Osteoblast (primary cell): ENCODE results near the gene EFNA5. TPM values are rescaled to one million over a fixed set of nuclear protein-coding genes. Genes with fewer than 3 reads are reported as not detected.

Experiments
- DNase-seq: peaks from one replicate; pipeline ENCODE4 v3.0.0; 2011; ENCODE audit warnings: low spot score, mixed read lengths; ENCODE audit not compliant: insufficient read length; ENCODE audit errors: missing footprints
- H2AFZ ChIP-seq: 2 replicates; pipeline ENCODE4 v1.6.0; 2011; ENCODE audit warnings: mild to moderate bottlenecking, low read length
- H3K27ac ChIP-seq: 2 replicates; pipeline ENCODE4 v1.5.1; 2011; ENCODE audit warnings: mild to moderate bottlenecking, low read depth, low read length, moderate library complexity
- H3K27me3 ChIP-seq: 2 replicates; pipeline ENCODE4 v1.6.0; 2012; ENCODE audit warnings: mild to moderate bottlenecking, control low read depth, inconsistent platforms, low read length, moderate library complexity; ENCODE audit not compliant: insufficient read depth
- H3K36me3 ChIP-seq: 2 replicates; pipeline ENCODE4 v1.5.1; 2011; ENCODE audit warnings: mild to moderate bottlenecking, low read length, control low read depth, moderate library complexity; ENCODE audit not compliant: insufficient read depth
- H3K4me1 ChIP-seq: 2 replicates; pipeline ENCODE4 v1.5.1; 2011; ENCODE audit warnings: mild to moderate bottlenecking, low read length, control low read depth, moderate library complexity; ENCODE audit not compliant: insufficient read depth
- H3K4me2 ChIP-seq: 2 replicates; pipeline ENCODE4 v1.6.0; 2011; ENCODE audit warnings: mild to moderate bottlenecking, low read length; ENCODE audit not compliant: insufficient read depth
- H3K4me3 ChIP-seq: fragments of 200-600 bp; sonication (generic); 3 replicates; pipeline ENCODE4 v1.5.1; 2012; ENCODE audit warnings: mild to moderate bottlenecking, low read length, inconsistent platforms; ENCODE audit not compliant: insufficient read depth
- H3K79me2 ChIP-seq: 2 replicates; pipeline ENCODE4 v1.6.0; 2012; ENCODE audit warnings: mild to moderate bottlenecking, low read length, control low read depth, inconsistent platforms; ENCODE audit not compliant: insufficient read depth
- H3K9me3 ChIP-seq: 2 replicates; pipeline ENCODE4 v1.5.1; 2011; ENCODE audit warnings: low read depth, low read length, control low read depth
- H4K20me1 ChIP-seq: 2 replicates; pipeline ENCODE4 v1.6.0; 2012; ENCODE audit warnings: mild to moderate bottlenecking, low read length, control low read depth; ENCODE audit not compliant: insufficient read depth
- total RNA-seq: library from RNA; depleted of rRNA; stranded (reverse); fragments of >200 nt; gene quantifications from 2 replicates; pipeline ENCODE4 v1.2.3, GENCODE V29; 2012
- TF ChIP-seq, protein P1 (sequence below): IDR thresholded peaks from 2 replicates; pipeline ENCODE4 v1.5.1; 2011; ENCODE audit warnings: mild to moderate bottlenecking, low read depth, low read length, moderate library complexity; ENCODE audit errors: extremely low read depth

The EFNA5 gene
- total RNA-seq, 1 donor, result 12.3 TPM

DNA sequence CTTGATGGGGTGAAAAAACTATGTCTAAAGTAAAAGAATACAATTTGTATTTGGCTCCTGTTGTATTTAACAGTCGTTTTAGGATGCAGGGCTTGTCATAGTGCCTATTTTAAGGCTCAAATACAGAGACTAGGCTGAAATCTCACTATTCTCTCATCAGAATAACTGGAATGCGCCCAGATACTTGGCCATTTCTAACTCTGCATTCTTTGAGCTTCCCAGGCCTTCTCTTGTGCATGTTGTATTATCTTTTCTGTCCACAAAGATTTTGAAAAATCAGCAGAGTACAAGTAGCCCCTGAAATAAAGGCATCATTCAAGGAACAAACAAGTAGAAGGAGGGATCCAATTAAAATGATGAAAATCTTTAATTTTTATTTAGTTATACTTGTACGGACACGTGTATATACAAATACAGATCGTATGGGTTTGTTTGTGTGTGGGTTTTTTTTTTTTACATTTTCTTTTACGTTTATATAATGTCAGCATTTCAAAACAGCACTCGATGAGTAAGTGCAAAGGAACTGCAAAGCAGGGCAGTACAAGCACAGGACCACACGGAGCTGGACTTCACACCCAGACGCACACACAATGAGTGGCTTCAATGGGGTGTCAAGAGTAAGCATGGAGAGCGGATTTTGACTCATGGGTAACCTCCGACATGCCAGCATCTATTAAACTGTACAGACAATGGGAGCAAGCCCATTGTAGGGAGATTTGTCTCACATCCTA lies 294.0 kb downstream of the EFNA5 start:
- no peak overlapping the region for H2AFZ ChIP-seq
- no peaks in the 10 kb centered on the region for H4K20me1 ChIP-seq
- peaks cover 8% of the 10 kb centered on the region for H3K4me1 ChIP-seq
- H3K79me2 ChIP-seq, result no peaks in the 10 kb centered on the region
- H3K9me3 ChIP-seq, result no peaks in the 10 kb centered on the region
- no peak overlapping the region for H3K4me3 ChIP-seq
- TF ChIP-seq, protein P1, sequence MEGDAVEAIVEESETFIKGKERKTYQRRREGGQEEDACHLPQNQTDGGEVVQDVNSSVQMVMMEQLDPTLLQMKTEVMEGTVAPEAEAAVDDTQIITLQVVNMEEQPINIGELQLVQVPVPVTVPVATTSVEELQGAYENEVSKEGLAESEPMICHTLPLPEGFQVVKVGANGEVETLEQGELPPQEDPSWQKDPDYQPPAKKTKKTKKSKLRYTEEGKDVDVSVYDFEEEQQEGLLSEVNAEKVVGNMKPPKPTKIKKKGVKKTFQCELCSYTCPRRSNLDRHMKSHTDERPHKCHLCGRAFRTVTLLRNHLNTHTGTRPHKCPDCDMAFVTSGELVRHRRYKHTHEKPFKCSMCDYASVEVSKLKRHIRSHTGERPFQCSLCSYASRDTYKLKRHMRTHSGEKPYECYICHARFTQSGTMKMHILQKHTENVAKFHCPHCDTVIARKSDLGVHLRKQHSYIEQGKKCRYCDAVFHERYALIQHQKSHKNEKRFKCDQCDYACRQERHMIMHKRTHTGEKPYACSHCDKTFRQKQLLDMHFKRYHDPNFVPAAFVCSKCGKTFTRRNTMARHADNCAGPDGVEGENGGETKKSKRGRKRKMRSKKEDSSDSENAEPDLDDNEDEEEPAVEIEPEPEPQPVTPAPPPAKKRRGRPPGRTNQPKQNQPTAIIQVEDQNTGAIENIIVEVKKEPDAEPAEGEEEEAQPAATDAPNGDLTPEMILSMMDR, result no peak
- H3K36me3 ChIP-seq, result no peaks in the 10 kb centered on the region
- no peak overlapping the region for H3K27ac ChIP-seq
- DNase-seq, result peak; percentile 29
- no peaks in the 10 kb centered on the region for H3K27me3 ChIP-seq
- no peak overlapping the region for H3K4me2 ChIP-seq

DNA sequence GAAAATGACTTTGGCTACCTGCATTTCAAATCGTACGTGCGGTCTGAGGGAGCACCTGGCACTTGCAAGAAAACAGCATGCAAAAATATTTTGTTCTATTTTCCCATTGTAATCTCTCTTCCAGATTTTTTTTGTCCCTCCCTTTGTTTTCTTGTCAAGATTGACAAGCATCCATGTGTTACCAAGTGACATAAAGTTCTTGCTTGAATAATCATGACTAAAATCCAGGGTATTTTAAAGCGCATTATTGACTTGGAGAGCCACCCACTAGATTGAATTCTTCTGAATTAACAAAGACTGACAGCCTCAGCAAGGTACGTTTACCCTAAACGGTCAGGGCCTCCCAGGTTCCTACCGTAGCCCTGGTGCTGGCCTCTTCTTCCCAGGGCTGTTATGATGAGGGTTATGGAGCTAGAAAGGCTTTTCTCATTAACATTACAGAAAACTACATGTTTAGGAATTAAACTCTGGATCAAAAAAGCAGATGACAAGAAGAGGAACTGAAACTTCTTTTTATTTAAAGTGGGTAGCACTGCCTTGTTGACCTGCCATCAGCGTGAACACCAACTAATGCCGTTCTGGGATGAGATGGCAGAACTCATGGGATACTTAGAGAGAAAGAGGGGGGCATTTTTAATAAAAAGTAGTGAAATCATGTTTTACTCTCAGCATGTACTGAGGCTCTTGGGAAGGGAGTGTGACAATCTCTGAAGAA lies 297.0 kb downstream of the EFNA5 start:
- H3K79me2 ChIP-seq, result no peaks in the 10 kb centered on the region
- TF ChIP-seq, protein P1, result no peak
- H2AFZ ChIP-seq, result no peak overlapping the region

DNA sequence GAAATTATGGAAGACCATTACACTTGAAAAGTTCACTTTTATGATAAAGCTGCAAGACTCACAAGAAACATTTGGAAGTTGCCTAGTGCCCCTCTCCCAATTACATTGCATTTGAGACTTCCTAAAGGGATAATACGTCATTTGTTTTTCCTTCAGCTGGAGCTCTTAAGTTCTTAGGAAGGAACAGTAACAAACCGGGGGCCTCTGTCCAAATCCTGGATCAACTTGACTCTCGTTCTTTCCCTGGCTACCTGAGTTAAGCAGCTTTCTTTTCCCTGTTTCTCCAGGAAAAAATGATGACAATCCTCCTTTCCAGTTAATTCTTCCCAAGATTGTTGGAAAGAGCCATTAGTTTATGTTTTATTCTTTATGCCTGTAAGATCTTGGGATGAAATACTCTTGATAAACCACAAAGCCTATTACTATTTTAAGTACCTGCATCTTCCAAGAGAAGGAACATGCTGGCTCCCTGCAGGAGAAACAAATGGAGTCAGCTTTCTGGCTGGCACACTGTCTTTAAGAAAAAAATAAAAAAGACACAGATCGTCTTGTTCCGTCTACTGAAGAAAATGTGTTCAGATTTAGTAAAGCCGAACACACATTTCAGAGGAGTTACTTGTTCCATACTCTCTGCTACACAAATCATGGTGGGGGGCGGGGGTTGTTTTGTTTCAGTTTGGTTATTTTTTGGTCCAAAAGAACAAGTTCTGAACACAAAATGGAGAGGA lies 297.9 kb downstream of the EFNA5 start:
- no peak overlapping the region for H3K4me3 ChIP-seq
- H3K27ac ChIP-seq, result no peak overlapping the region
- H4K20me1 ChIP-seq, result no peaks in the 10 kb centered on the region
- no peak overlapping the region for H3K4me2 ChIP-seq
- no peak overlapping the region for H2AFZ ChIP-seq
- H3K27me3 ChIP-seq, result no peaks in the 10 kb centered on the region
- TF ChIP-seq, protein P1, result no peak
- no peak for DNase-seq
- no peaks in the 10 kb centered on the region for H3K36me3 ChIP-seq
- no peaks in the 10 kb centered on the region for H3K9me3 ChIP-seq
- H3K79me2 ChIP-seq, result no peaks in the 10 kb centered on the region
- no peaks in the 10 kb centered on the region for H3K4me1 ChIP-seq

More for the DNA sequence above, 297.0 kb downstream of the EFNA5 start:
- Histone ChIP-seq H3K27ac (no peak overlapping the region), H3K9me3 (no peaks in the 10 kb centered on the region), H3K4me2 (no peak overlapping the region), H4K20me1 (no peaks in the 10 kb centered on the region), H3K4me3 (no peak overlapping the region), H3K36me3 (no peaks in the 10 kb centered on the region), H3K4me1 (no peaks in the 10 kb centered on the region), H3K27me3 (no peaks in the 10 kb centered on the region)
- DNase-seq, result no peak
